H1 (cell line): ENCODE data around the gene CD47. TPM values are rescaled to one million over a fixed set of nuclear protein-coding genes. Genes with fewer than 3 reads are reported as not detected.

ENCODE experiments used
- EGR1 ChIP-seq: IDR thresholded peaks from 2 replicates; pipeline ENCODE4 v1.6.1; 2011; ENCODE audit warnings: low read depth, low read length, borderline replicate concordance
- GABPA ChIP-seq: IDR thresholded peaks from 2 replicates; pipeline ENCODE4 v1.6.1; 2011; ENCODE audit warnings: mild to moderate bottlenecking, low read length, moderate library complexity, borderline replicate concordance; ENCODE audit not compliant: insufficient read depth
- GTF2F1 ChIP-seq: IDR thresholded peaks from 2 replicates; pipeline ENCODE4 v1.6.1; 2012; ENCODE audit warnings: low read depth, low read length, improper control_type of control experiment, borderline replicate concordance
- NANOG ChIP-seq: IDR thresholded peaks from 2 replicates; pipeline ENCODE4 v1.6.1; 2011; ENCODE audit warnings: low read length, low read depth, mild to moderate bottlenecking, inconsistent platforms; ENCODE audit not compliant: insufficient read depth, poor library complexity, severe bottlenecking
- SIX5 ChIP-seq: IDR thresholded peaks from 2 replicates; pipeline ENCODE4 v1.6.1; 2011; ENCODE audit warnings: mild to moderate bottlenecking, low read depth, low read length
- polyA plus RNA-seq, 7 experiments: library from polyadenylated mRNA; depleted of rRNA in 3 of 7; stranded (reverse) in 5 of 7; unstranded in 2 of 7; fragments of >200 nt in 5 of 7; fragments of 200-250 nt in 2 of 7; gene quantifications; 1 replicate in 5 of 7; 2 replicates in 1 of 7; 4 replicates in 1 of 7; pipeline versions ENCODE4 v1.2.1 to v1.2.3, GENCODE V29; 2011 to 2013; ENCODE audit warnings: missing spikeins in 2 of 7, mixed read lengths in 2 of 7
- total RNA-seq: library from RNA; stranded (reverse); fragmentation: NEBNext Ultra II Directional; extraction: Animal tissue kit (Norgen Biotek cat#: 25700); gene quantifications from 2 replicates; pipeline ENCODE4 v1.2.1, GENCODE V29; 2021
- TF ChIP-seq, protein P1 (sequence below), 3 experiments: IDR thresholded peaks; 1 replicate in 2 of 3; 2 replicates in 1 of 3; pipeline versions ENCODE4 v1.5.1 to v1.6.1; 2011; ENCODE audit warnings: low read length in 3 of 3, mild to moderate bottlenecking in 3 of 3, inconsistent platforms in 2 of 3, low read depth in 1 of 3, moderate library complexity in 1 of 3; ENCODE audit not compliant: insufficient read depth in 1 of 3; ENCODE audit errors: control extremely low read depth in 1 of 3

The CD47 gene
- total and polyA plus RNA-seq, 2 of the 8 experiments (the other 6 are each of a cell fraction or from before 2014, with no cell fraction given): 14.4 to 19.3 TPM

DNA sequence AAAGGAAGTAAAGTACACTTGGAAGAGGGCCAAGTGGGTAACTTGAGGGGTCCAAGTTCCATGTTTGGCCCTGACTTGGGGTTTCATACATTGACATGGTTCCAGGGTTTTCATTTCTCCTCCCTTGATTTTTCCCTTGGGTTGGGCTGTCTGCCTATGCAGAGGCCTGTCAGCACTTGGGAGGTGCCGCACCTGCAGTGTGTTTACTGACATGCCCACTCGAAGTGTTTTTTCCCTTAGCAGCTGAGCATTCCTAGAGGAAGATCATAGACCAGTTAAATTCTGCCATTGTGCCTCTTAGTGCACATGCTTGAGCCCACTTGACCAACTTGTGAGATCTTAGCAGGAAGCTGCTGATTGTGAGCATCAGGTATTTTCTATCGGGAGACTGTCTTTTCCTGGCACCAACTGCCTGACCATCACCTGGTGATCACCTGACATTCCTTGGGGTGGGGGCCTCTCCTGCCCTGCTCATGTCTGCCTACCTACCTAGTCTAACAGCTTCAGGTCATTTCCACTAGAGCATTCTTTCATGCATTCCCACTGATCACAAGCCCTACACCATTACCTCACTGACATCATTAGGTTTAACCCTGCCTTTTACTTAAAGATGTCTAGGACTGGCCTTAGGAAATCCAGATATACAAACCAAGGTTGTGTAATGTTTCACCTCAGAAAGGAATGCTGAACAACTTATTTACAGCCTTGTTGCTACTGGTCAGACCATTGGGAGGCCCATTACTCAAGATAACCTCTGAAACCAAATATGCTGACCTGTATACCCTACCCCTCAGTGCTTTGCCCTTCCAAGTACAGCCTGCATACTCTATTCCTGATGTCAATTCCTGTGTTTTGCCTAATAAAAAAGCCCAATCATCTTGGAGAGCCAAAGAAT lies 68.3 kb downstream of the CD47 start (continued):
- TF ChIP-seq SIX5 (no peak), GABPA (no peak), NANOG (no peak), GTF2F1 (no peak), EGR1 (no peak)
- TF ChIP-seq, protein P1, sequence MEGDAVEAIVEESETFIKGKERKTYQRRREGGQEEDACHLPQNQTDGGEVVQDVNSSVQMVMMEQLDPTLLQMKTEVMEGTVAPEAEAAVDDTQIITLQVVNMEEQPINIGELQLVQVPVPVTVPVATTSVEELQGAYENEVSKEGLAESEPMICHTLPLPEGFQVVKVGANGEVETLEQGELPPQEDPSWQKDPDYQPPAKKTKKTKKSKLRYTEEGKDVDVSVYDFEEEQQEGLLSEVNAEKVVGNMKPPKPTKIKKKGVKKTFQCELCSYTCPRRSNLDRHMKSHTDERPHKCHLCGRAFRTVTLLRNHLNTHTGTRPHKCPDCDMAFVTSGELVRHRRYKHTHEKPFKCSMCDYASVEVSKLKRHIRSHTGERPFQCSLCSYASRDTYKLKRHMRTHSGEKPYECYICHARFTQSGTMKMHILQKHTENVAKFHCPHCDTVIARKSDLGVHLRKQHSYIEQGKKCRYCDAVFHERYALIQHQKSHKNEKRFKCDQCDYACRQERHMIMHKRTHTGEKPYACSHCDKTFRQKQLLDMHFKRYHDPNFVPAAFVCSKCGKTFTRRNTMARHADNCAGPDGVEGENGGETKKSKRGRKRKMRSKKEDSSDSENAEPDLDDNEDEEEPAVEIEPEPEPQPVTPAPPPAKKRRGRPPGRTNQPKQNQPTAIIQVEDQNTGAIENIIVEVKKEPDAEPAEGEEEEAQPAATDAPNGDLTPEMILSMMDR (IDR thresholded peaks at IDR 0.05; ENCODE audit: control extremely low read depth in 1 of 3, insufficient read depth in 1 of 3, low read depth in 1 of 3, low read length in 3 of 3): no peak
